ENCODE data around the gene RAB3IL1. TPM values are rescaled to one million over a fixed set of nuclear protein-coding genes. Genes with fewer than 3 reads are reported as not detected.

Gene RAB3IL1
- total RNA-seq, 1 experiment from 2014 or later = 18.1 TPM

GRCh38 chr11:61914471-61915171, 2.7 kb downstream of the RAB3IL1 start:
- ChIA-PET POLR2A (interaction anchor here (0.7 kb wide), 1 partner anchor 33 kb away, joined by 4 read pairs; no protein-coding TSS in a partner anchor), RAD21 (ENCODE audit: low non-redundant PET in 1 of 2, low total read pairs in 2 of 2, uncharacterized antibody in 2 of 2, unreplicated experiment in 2 of 2) (interaction anchor here in 1 of 2 experiments (0.5 kb wide), 1 partner anchor 35 kb away, joined by 4 read pairs; no protein-coding TSS in a partner anchor), CTCF (interaction anchor here (1.3 kb wide), 1 partner anchor 15 kb away, joined by 10 read pairs; no protein-coding TSS in a partner anchor)
- no peaks in the 10 kb centered on the region for H3K9me3 ChIP-seq (ENCODE audit: control insufficient read depth in 1 of 2, insufficient read depth in 1 of 2, low read depth in 1 of 2, low read length in 2 of 2)
- H3K27ac ChIP-seq (ENCODE audit: low read depth, low read length) = no peak overlapping the region
- no peaks in the 10 kb centered on the region for H3K36me3 ChIP-seq (ENCODE audit: control insufficient read depth in 1 of 2, insufficient read depth in 2 of 2, low read length in 2 of 2)
- TF ChIP-seq EZH2 (IDR thresholded peaks at IDR 0.05) = no peak
- ATAC-seq = no peak
- H3K4me1 ChIP-seq (ENCODE audit: control insufficient read depth in 1 of 2, insufficient read depth in 2 of 2, low read length in 2 of 2) = peaks cover 5 to 16% of the 10 kb centered on the region in 2 experiments; a peak in 3 of 4 replicates
- no peaks in the 10 kb centered on the region for H3K9me2 ChIP-seq (ENCODE audit: insufficient read depth)
- no peaks in the 10 kb centered on the region for H4K20me1 ChIP-seq (ENCODE audit: insufficient read depth)
- no peak overlapping the region for H2AFZ ChIP-seq (ENCODE audit: low read depth, low read length, poor library complexity, severe bottlenecking)
- no peak overlapping the region for H3K9ac ChIP-seq (ENCODE audit: low read length)
- H3K27me3 ChIP-seq (ENCODE audit: insufficient read depth, low read length) = no peaks in the 10 kb centered on the region
- H3K4me3 ChIP-seq (replicated peaks in 1 of 2; ENCODE audit: low read depth in 1 of 2, low read length in 2 of 2) = no peak overlapping the region
- DNase-seq (ENCODE audit: low read depth, low spot score) = no peak
- intact Hi-C loops (cut with micrococcal nuclease) = no loop called here
- no peak overlapping the region for H3K4me2 ChIP-seq (ENCODE audit: low read length)
- H3K79me2 ChIP-seq (ENCODE audit: insufficient read depth, low read length) = no peaks in the 10 kb centered on the region
- BruUV-seq (replicated peaks) = no TSS peak

- CTCF ChIA-PET = interaction anchor here (1.3 kb wide), 1 partner anchor 15 kb away, joined by 10 read pairs; no protein-coding TSS in a partner anchor
- DNase-seq (ENCODE audit: low read depth, low spot score) (no peak), ATAC-seq (no peak)
- no peaks in the 10 kb centered on the region for H3K27me3 ChIP-seq (ENCODE audit: insufficient read depth, low read length)
- no peaks in the 10 kb centered on the region for H3K9me3 ChIP-seq (ENCODE audit: control insufficient read depth in 1 of 2, insufficient read depth in 1 of 2, low read depth in 1 of 2, low read length in 2 of 2)
- no peaks in the 10 kb centered on the region for H3K9me2 ChIP-seq (ENCODE audit: insufficient read depth)
- RAD21 ChIA-PET (ENCODE audit: low non-redundant PET in 1 of 2, low total read pairs in 2 of 2, uncharacterized antibody in 2 of 2, unreplicated experiment in 2 of 2) = no interaction called here
- H4K20me1 ChIP-seq (ENCODE audit: insufficient read depth) = no peaks in the 10 kb centered on the region
- no TSS peak for BruUV-seq (replicated peaks)
- no peak overlapping the region for H3K9ac ChIP-seq (ENCODE audit: low read length)
- intact Hi-C loops (cut with micrococcal nuclease) = no loop called here
- POLR2A ChIA-PET = no interaction called here
- no peak overlapping the region for H3K4me2 ChIP-seq (ENCODE audit: low read length)
- H3K27ac ChIP-seq (ENCODE audit: low read depth, low read length) = no peak overlapping the region
- no peaks in the 10 kb centered on the region for H3K36me3 ChIP-seq (ENCODE audit: control insufficient read depth in 1 of 2, insufficient read depth in 2 of 2, low read length in 2 of 2)
- no peak overlapping the region for H3K4me3 ChIP-seq (replicated peaks in 1 of 2; ENCODE audit: low read depth in 1 of 2, low read length in 2 of 2)
- no peaks in the 10 kb centered on the region for H3K79me2 ChIP-seq (ENCODE audit: insufficient read depth, low read length)
- no peak overlapping the region for H2AFZ ChIP-seq (ENCODE audit: low read depth, low read length, poor library complexity, severe bottlenecking)
- peaks cover 5 to 16% of the 10 kb centered on the region in 2 experiments; a peak in 3 of 4 replicates for H3K4me1 ChIP-seq (ENCODE audit: control insufficient read depth in 1 of 2, insufficient read depth in 2 of 2, low read length in 2 of 2)
- TF ChIP-seq ZNF274 (IDR thresholded peaks at IDR 0.05; ENCODE audit: low read depth, low read length) (no peak), ATF3 (IDR thresholded peaks at IDR 0.05) (no peak), FOSL1 (IDR thresholded peaks at IDR 0.05; ENCODE audit: low read depth) (no peak), REST (IDR thresholded peaks at IDR 0.05; ENCODE audit: low read depth) (no peak), SIN3A (IDR thresholded peaks at IDR 0.05; ENCODE audit: low read depth) (no peak), SRF (IDR thresholded peaks at IDR 0.05; ENCODE audit: low read depth) (no peak), CTCF (IDR thresholded peaks at IDR 0.05 in 2 of 3, conservative IDR thresholded peaks at IDR 0.05 in 1 of 3; ENCODE audit: borderline replicate concordance in 1 of 3, insufficient read depth in 1 of 3, low read depth in 2 of 3, low read length in 2 of 3) (no peak), POLR2A (IDR thresholded peaks at IDR 0.05; ENCODE audit: borderline replicate concordance, extremely low read depth, insufficient read depth, insufficient read length) (no peak), EZH2 (IDR thresholded peaks at IDR 0.05) (no peak), CEBPB (IDR thresholded peaks at IDR 0.05; ENCODE audit: low read depth) (no peak), SP1 (IDR thresholded peaks at IDR 0.05; ENCODE audit: low read depth) (no peak), MAX (IDR thresholded peaks at IDR 0.05) (no peak), POLR2AphosphoS5 (IDR thresholded peaks at IDR 0.05; ENCODE audit: low read depth, low read length) (no peak)
Measured at GRCh38 chr11:61913699-61914395, 3.5 kb downstream of the RAB3IL1 start.

All from HCT116 (cell line).